Liver (tissue), 9 donors: Measurements from ENCODE around the gene DBN1. TPM values are rescaled to one million over a fixed set of nuclear protein-coding genes. Genes with fewer than 3 reads are reported as not detected.

Experiments used
- DNase-seq: peaks from one replicate; pipeline ENCODE4 v3.0.0-alpha.2; 2017; ENCODE audit warnings: low spot score
- H3K27ac ChIP-seq, 2 donors: one replicate each; pipeline ENCODE4 v1.7.0; 2013; ENCODE audit warnings: inconsistent platforms in 2 of 2, low read length in 2 of 2, control low read depth in 1 of 2, low read depth in 1 of 2, mild to moderate bottlenecking in 1 of 2
- H3K27me3 ChIP-seq, 4 donors: one replicate each; pipeline versions ENCODE4 v1.6.1 to v1.7.0; 2013; ENCODE audit warnings: low read length in 3 of 4, inconsistent platforms in 1 of 4, mild to moderate bottlenecking in 1 of 4, moderate library complexity in 1 of 4; ENCODE audit not compliant: control insufficient read depth in 4 of 4, insufficient read depth in 4 of 4
- H3K36me3 ChIP-seq, 4 donors: one replicate each; pipeline versions ENCODE4 v1.6.1 to v1.7.0; 2013; ENCODE audit warnings: low read length in 3 of 4, mild to moderate bottlenecking in 3 of 4, low read depth in 1 of 4, moderate library complexity in 1 of 4; ENCODE audit not compliant: control insufficient read depth in 4 of 4, insufficient read depth in 3 of 4
- H3K4me1 ChIP-seq, 4 donors: one replicate each; pipeline versions ENCODE4 v1.6.1 to v1.7.0; 2013; ENCODE audit warnings: low read length in 3 of 4, mild to moderate bottlenecking in 3 of 4, moderate library complexity in 1 of 4; ENCODE audit not compliant: control insufficient read depth in 4 of 4, insufficient read depth in 4 of 4
- H3K4me3 ChIP-seq, 3 donors: one replicate each; pipeline versions ENCODE4 v1.6.1 to v1.7.0; 2013; ENCODE audit warnings: low read length in 3 of 3, control low read depth in 1 of 3, low read depth in 1 of 3, mild to moderate bottlenecking in 1 of 3
- H3K9ac ChIP-seq, 2 donors: one replicate each; pipeline ENCODE4 v1.7.0; 2013; ENCODE audit warnings: low read length in 2 of 2, mild to moderate bottlenecking in 2 of 2, moderate library complexity in 2 of 2, control low read depth in 1 of 2, low read depth in 1 of 2
- H3K9me3 ChIP-seq, 4 donors: one replicate each; pipeline versions ENCODE4 v1.6.1 to v1.7.0; 2013; ENCODE audit warnings: low read length in 3 of 4; ENCODE audit not compliant: control insufficient read depth in 4 of 4
- EGR1 ChIP-seq, 2 donors: IDR thresholded peaks; 2 replicates each; pipeline ENCODE4 v1.6.1; 2016 to 2018; ENCODE audit warnings: antibody characterized with exemption in 2 of 2, low read depth in 2 of 2
- FOXA1 ChIP-seq: IDR thresholded peaks from 2 replicates; pipeline ENCODE4 v1.6.1; 2016; ENCODE audit warnings: antibody characterized with exemption
- FOXA2 ChIP-seq: IDR thresholded peaks from 2 replicates; pipeline ENCODE4 v1.6.1; 2016; ENCODE audit warnings: antibody characterized with exemption
- GABPA ChIP-seq, 2 donors: IDR thresholded peaks in 1 of 2; conservative IDR thresholded peaks in 1 of 2; 2 replicates each; pipeline ENCODE4 v1.6.1; 2016; ENCODE audit warnings: antibody characterized with exemption in 2 of 2, mild to moderate bottlenecking in 1 of 2, moderate library complexity in 1 of 2
- HNF4G ChIP-seq: IDR thresholded peaks from 2 replicates; pipeline ENCODE4 v1.6.1; 2016; ENCODE audit warnings: antibody characterized with exemption
- JUND ChIP-seq, 2 donors: IDR thresholded peaks; 2 replicates each; pipeline ENCODE4 v1.6.1; 2016; ENCODE audit warnings: antibody characterized with exemption in 2 of 2
- NR2F2 ChIP-seq: IDR thresholded peaks from 2 replicates; pipeline ENCODE4 v1.6.1; 2016; ENCODE audit warnings: antibody characterized with exemption
- RAD21 ChIP-seq, 2 donors: IDR thresholded peaks; 2 replicates each; pipeline ENCODE4 v1.6.1; 2016; ENCODE audit warnings: antibody characterized with exemption in 2 of 2, mild to moderate bottlenecking in 2 of 2
- REST ChIP-seq: IDR thresholded peaks from 2 replicates; pipeline ENCODE4 v1.6.1; 2016; ENCODE audit warnings: antibody characterized with exemption, mild to moderate bottlenecking
- RXRA ChIP-seq, 2 donors: IDR thresholded peaks; 2 replicates each; pipeline ENCODE4 v1.6.1; 2017 to 2018; ENCODE audit warnings: antibody characterized with exemption in 2 of 2, mild to moderate bottlenecking in 1 of 2
- YY1 ChIP-seq: IDR thresholded peaks from 2 replicates; pipeline ENCODE4 v1.6.1; 2016; ENCODE audit warnings: antibody characterized with exemption, mild to moderate bottlenecking
- whole genome bisulfite sequencing: extraction: QIAGEN DNeasy Blood & Tissue Kit; methylation state at CpG from one replicate; pipeline ENCODE4 v1.1.7; 2013; 5-methylcytosine and 5-hydroxymethylcytosine counted together
- polyA plus RNA-seq, 2 donors: library from polyadenylated mRNA; stranded (reverse) in 1 of 2; unstranded in 1 of 2; fragments of 200-250 nt in 1 of 2; fragments of >200 nt in 1 of 2; fragmentation: Nextera tagmentation in 1 of 2; extraction: Ambion mirVana in 1 of 2; gene quantifications; one replicate each; pipeline versions ENCODE4 v1.2.1 to v1.2.3, GENCODE V29; 2013 to 2015
- total RNA-seq, 2 donors: library from RNA; depleted of rRNA; stranded (reverse); fragments of >200 nt; gene quantifications; one replicate each; pipeline ENCODE4 v1.2.3, GENCODE V29; 2014
- TF ChIP-seq, protein P1 (sequence below): IDR thresholded peaks from 2 replicates; pipeline ENCODE4 v1.6.1; 2016; ENCODE audit warnings: antibody characterized with exemption
- TF ChIP-seq, protein P2 (sequence below): IDR thresholded peaks from 2 replicates; pipeline ENCODE4 v1.6.1; 2016; ENCODE audit warnings: antibody characterized with exemption
- TF ChIP-seq, protein P3 (sequence below): fragments of 150-350 bp; IDR thresholded peaks from 2 replicates; pipeline ENCODE4 v1.5.1; 2017; ENCODE audit warnings: improper control_type of control experiment, low read depth, low read length; ENCODE audit not compliant: missing input control
- donor health status: healthy.
- donor health status: healthy.
- donor health status: healthy.
- donor health status: healthy.
- donor health status: healthy.

DBN1 gene
- total and polyA plus RNA-seq, 4 donors: 1.5 to 4.9 (median 2.0) TPM

DNA sequence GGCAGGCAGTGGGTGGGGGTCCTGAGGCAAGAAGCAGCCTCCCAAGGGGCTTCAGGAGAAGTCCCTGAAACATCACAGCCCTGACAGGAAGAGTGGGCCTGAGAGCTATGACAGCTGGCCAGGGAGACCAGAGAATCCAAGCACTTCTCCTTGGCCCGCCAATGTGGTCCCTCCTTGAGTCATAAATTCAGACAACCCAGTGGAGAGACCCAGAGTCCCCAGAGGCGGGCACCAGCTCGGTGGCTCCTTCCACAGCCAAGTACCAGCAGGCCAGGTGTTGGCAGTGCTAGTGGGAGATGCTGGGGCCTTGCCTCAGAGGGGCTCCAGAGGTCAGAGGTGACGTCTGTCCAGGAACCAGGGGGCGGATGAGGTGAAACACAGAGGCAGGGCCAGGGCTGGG, 37.7 kb upstream of the DBN1 start:
- DNase-seq: no peak
- H3K36me3 ChIP-seq: peaks cover 12 to 49% (median 14%) of the 10 kb centered on the region in 4 donors

DNA sequence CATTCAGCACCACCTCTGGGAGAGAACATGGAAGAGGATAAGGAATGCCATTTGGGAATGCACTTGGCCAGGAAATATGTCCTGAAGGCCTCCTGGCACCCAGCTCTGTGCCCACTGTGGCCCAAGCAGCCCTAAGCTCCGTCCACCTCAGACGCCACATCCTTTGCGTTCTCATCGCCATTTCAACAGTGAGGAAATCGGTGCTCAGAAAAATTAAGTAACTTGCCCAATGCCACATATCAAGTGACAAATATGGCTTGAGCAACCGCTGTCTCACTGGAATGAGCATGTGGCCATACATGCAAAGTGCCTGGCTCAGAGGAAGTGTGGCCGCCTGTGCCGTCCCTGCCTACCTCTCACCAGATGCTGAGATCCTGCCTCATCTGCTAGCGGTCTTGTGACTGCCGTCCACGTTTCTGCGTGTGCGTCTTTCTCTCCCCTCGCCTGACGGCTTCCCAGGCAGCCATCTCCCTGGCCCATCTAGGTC, 37.2 kb upstream of the DBN1 start:
- peak overlapping the region; percentile 36 to 81 for H3K27ac ChIP-seq
- no peak overlapping the region for H3K4me3 ChIP-seq
- no peaks in the 10 kb centered on the region for H3K9me3 ChIP-seq
- WGBS: 88% methylated on average over 15 of the region's 15 CpGs
- no peak for DNase-seq
- no peak overlapping the region for H3K9ac ChIP-seq
- no peaks in the 10 kb centered on the region for H3K27me3 ChIP-seq
- peaks cover 1 to 24% (median 6%) of the 10 kb centered on the region in 4 donors for H3K4me1 ChIP-seq
- TF ChIP-seq FOXA1 (no peak), EGR1 (IDR thresholded peaks at IDR 0.05; ENCODE audit: low read depth in 2 of 2) (no peak), JUND (IDR thresholded peaks at IDR 0.05) (no peak), RXRA (IDR thresholded peaks at IDR 0.05) (no peak), HNF4G (no peak), NR2F2 (no peak)
- TF ChIP-seq, protein P1, sequence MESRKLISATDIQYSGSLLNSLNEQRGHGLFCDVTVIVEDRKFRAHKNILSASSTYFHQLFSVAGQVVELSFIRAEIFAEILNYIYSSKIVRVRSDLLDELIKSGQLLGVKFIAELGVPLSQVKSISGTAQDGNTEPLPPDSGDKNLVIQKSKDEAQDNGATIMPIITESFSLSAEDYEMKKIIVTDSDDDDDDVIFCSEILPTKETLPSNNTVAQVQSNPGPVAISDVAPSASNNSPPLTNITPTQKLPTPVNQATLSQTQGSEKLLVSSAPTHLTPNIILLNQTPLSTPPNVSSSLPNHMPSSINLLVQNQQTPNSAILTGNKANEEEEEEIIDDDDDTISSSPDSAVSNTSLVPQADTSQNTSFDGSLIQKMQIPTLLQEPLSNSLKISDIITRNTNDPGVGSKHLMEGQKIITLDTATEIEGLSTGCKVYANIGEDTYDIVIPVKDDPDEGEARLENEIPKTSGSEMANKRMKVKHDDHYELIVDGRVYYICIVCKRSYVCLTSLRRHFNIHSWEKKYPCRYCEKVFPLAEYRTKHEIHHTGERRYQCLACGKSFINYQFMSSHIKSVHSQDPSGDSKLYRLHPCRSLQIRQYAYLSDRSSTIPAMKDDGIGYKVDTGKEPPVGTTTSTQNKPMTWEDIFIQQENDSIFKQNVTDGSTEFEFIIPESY: no peak
- peaks cover 12 to 48% (median 14%) of the 10 kb centered on the region in 4 donors for H3K36me3 ChIP-seq

More for the DNA sequence above, 37.7 kb upstream of the DBN1 start:
- H3K4me3 ChIP-seq: no peak overlapping the region
- H3K27ac ChIP-seq: peak overlapping the region in 1 of 2 donors; percentile 59
- no peak overlapping the region for H3K9ac ChIP-seq
- WGBS: 96% methylated on average over 5 of the region's 5 CpGs
- TF ChIP-seq GABPA (IDR thresholded peaks at IDR 0.05 in 1 of 2, conservative IDR thresholded peaks at IDR 0.05 in 1 of 2): no peak
- TF ChIP-seq, protein P2, sequence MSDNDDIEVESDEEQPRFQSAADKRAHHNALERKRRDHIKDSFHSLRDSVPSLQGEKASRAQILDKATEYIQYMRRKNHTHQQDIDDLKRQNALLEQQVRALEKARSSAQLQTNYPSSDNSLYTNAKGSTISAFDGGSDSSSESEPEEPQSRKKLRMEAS: no peak
- peaks cover 6 to 30% (median 12%) of the 10 kb centered on the region in 4 donors for H3K4me1 ChIP-seq
- no peaks in the 10 kb centered on the region for H3K27me3 ChIP-seq
- no peaks in the 10 kb centered on the region for H3K9me3 ChIP-seq

GRCh38 chr5:177509991-177510566, 36.6 kb upstream of the DBN1 start:
- H3K4me1 ChIP-seq: peaks cover 0 to 19% (median 1%) of the 10 kb centered on the region in 4 donors
- H3K9me3 ChIP-seq: no peaks in the 10 kb centered on the region
- no peaks in the 10 kb centered on the region for H3K27me3 ChIP-seq
- no peak for DNase-seq
- no peak for TF ChIP-seq RXRA (IDR thresholded peaks at IDR 0.05)
- TF ChIP-seq FOXA1: no peak
- no peak for TF ChIP-seq JUND (IDR thresholded peaks at IDR 0.05)
- TF ChIP-seq NR2F2: no peak
- no peak for TF ChIP-seq FOXA2
- no peak for TF ChIP-seq REST
- TF ChIP-seq RAD21 (IDR thresholded peaks at IDR 0.05): no peak
- TF ChIP-seq EGR1 (IDR thresholded peaks at IDR 0.05; ENCODE audit: low read depth in 2 of 2): no peak
- TF ChIP-seq, protein P3, sequence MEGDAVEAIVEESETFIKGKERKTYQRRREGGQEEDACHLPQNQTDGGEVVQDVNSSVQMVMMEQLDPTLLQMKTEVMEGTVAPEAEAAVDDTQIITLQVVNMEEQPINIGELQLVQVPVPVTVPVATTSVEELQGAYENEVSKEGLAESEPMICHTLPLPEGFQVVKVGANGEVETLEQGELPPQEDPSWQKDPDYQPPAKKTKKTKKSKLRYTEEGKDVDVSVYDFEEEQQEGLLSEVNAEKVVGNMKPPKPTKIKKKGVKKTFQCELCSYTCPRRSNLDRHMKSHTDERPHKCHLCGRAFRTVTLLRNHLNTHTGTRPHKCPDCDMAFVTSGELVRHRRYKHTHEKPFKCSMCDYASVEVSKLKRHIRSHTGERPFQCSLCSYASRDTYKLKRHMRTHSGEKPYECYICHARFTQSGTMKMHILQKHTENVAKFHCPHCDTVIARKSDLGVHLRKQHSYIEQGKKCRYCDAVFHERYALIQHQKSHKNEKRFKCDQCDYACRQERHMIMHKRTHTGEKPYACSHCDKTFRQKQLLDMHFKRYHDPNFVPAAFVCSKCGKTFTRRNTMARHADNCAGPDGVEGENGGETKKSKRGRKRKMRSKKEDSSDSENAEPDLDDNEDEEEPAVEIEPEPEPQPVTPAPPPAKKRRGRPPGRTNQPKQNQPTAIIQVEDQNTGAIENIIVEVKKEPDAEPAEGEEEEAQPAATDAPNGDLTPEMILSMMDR: no peak
- no peak for TF ChIP-seq YY1
- peak overlapping the region in 1 of 2 donors; percentile 6 for H3K9ac ChIP-seq
- whole genome bisulfite sequencing: 78% methylated on average over 11 of the region's 11 CpGs
- H3K27ac ChIP-seq: peak overlapping the region; percentile 36 to 81
- H3K36me3 ChIP-seq: peaks cover 8 to 43% (median 13%) of the 10 kb centered on the region in 4 donors
- no peak overlapping the region for H3K4me3 ChIP-seq
